Neural progenitor cell (in vitro differentiated cells): ENCODE data around the gene LRR1. TPM values are rescaled to one million over a fixed set of nuclear protein-coding genes. Genes with fewer than 3 reads are reported as not detected.
"Not testable (repeated sequence)": the region's sequence is repeated elsewhere in the genome, so short reads cannot be mapped to it uniquely, and the experiment has no call there.

Experiments
- DNase-seq: peaks from one replicate; pipeline ENCODE4 v3.0.0-alpha.2; 2016; ENCODE audit warnings: low spot score
- H2AFZ ChIP-seq: fragments of 200-600 bp; sonication (generic); replicated peaks from 2 replicates; pipeline ENCODE4 v1.6.1; 2016; ENCODE audit warnings: antibody characterized with exemption
- H3F3A ChIP-seq: fragments of 200-600 bp; sonication (generic); 2 replicates; pipeline ENCODE4 v1.6.1; 2016; ENCODE audit warnings: antibody characterized with exemption, low read depth
- H3K27ac ChIP-seq: fragments of 200-600 bp; sonication (generic); 2 replicates; pipeline ENCODE4 v1.5.1; 2016; ENCODE audit warnings: mild to moderate bottlenecking
- H3K27me3 ChIP-seq: fragments of 200-600 bp; sonication (generic); 2 replicates; pipeline ENCODE4 v1.6.1; 2016; ENCODE audit warnings: mild to moderate bottlenecking, moderate library complexity
- H3K36me3 ChIP-seq: fragments of 200-600 bp; sonication (generic); 2 replicates; pipeline ENCODE4 v1.5.1; 2016
- H3K4me1 ChIP-seq: fragments of 200-600 bp; sonication (generic); 2 replicates; pipeline ENCODE4 v1.6.1; 2016; ENCODE audit warnings: mixed run types
- H3K4me2 ChIP-seq: fragments of 200-600 bp; sonication (generic); 2 replicates; pipeline ENCODE4 v1.6.1; 2016
- H3K4me3 ChIP-seq: fragments of 200-600 bp; sonication (generic); 2 replicates; pipeline ENCODE4 v1.5.1; 2016
- H3K79me2 ChIP-seq: fragments of 200-600 bp; sonication (generic); 2 replicates; pipeline ENCODE4 v1.6.1; 2016; ENCODE audit warnings: low read depth
- H3K9ac ChIP-seq: fragments of 200-600 bp; sonication (generic); 2 replicates; pipeline ENCODE4 v1.6.1; 2016
- H3K9me3 ChIP-seq: fragments of 200-600 bp; sonication (generic); 2 replicates; pipeline ENCODE4 v1.5.1; 2016; ENCODE audit warnings: low read depth
- H4K20me1 ChIP-seq: fragments of 200-600 bp; sonication (generic); 2 replicates; pipeline ENCODE4 v1.6.1; 2016; ENCODE audit warnings: low read depth
- H3K27ac Mint-ChIP-seq: 3 replicates; pipeline ENCODE4 v1.8.0; 2021; ENCODE audit warnings: mixed read lengths
- H3K27me3 Mint-ChIP-seq: 2 replicates; pipeline ENCODE4 v1.8.0; 2022; ENCODE audit warnings: low read depth, mild to moderate bottlenecking, inconsistent platforms, moderate library complexity, mixed read lengths; ENCODE audit not compliant: insufficient read depth
- H3K36me3 Mint-ChIP-seq: 3 replicates; pipeline ENCODE4 v1.8.0; 2021; ENCODE audit warnings: mixed read lengths
- H3K4me1 Mint-ChIP-seq: 3 replicates; pipeline ENCODE4 v1.8.0; 2021; ENCODE audit warnings: mixed read lengths
- H3K4me3 Mint-ChIP-seq: 3 replicates; pipeline ENCODE4 v1.8.0; 2021; ENCODE audit warnings: mild to moderate bottlenecking, moderate library complexity, mixed read lengths
- H3K9me3 Mint-ChIP-seq: 3 replicates; pipeline ENCODE4 v1.8.0; 2020; ENCODE audit warnings: mixed read lengths
- EZH2 ChIP-seq: fragments of 200-600 bp; sonication (generic); IDR thresholded peaks from 2 replicates; pipeline ENCODE4 v1.6.1; 2017; ENCODE audit warnings: antibody characterized with exemption, mild to moderate bottlenecking, moderate library complexity
- EZH2phosphoT487 ChIP-seq: fragments of 200-600 bp; sonication (generic); IDR thresholded peaks from 2 replicates; pipeline ENCODE4 v1.6.1; 2017; ENCODE audit warnings: antibody characterized with exemption
- total RNA-seq: library from RNA; depleted of rRNA; stranded (reverse); fragments of >200 nt; gene quantifications from 2 replicates; pipeline ENCODE4 v1.2.3, GENCODE V29; 2015; ENCODE audit warnings: low replicate concordance
- TF ChIP-seq, protein P1 (sequence below): fragments of 200-600 bp; sonication (generic); IDR thresholded peaks from 2 replicates; pipeline ENCODE4 v1.5.1; 2017; ENCODE audit warnings: antibody characterized with exemption, mild to moderate bottlenecking

Gene LRR1
- total RNA-seq, 1 donor from 2014 or later = 35.2 TPM

DNA sequence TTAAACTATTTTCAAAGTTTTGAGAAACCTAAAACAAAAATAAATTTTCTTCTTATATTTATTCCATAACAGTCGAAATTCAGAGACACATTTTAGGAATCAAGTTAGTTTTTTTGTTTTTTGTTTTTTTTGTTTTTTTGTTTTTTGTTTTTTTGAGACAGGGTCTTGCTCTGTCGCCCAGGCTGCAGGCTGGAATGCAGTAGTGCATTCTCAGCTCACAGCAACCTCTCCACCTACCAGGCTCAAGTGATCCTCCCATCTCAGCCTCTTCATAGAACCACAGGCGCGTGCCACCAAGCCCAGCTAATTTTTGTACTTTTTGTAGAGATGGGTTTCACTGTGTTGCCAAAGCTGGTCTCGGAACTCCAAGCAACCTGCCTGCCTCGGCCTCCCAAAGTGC lies 54.8 kb downstream of the LRR1 start:
- peaks cover 10% of the 10 kb centered on the region for H3K36me3 Mint-ChIP-seq
- H3K27me3 ChIP-seq = no peaks in the 10 kb centered on the region
- no peaks in the 10 kb centered on the region for H3F3A ChIP-seq
- no peaks in the 10 kb centered on the region for H3K4me1 Mint-ChIP-seq
- H3K9me3 ChIP-seq = no peaks in the 10 kb centered on the region
- DNase-seq = no peak
- no peak overlapping the region for H3K27ac ChIP-seq
- no peak overlapping the region for H3K9ac ChIP-seq
- H3K36me3 ChIP-seq = no peaks in the 10 kb centered on the region
- H3K4me3 ChIP-seq = no peak overlapping the region
- no peak for TF ChIP-seq EZH2phosphoT487
- TF ChIP-seq, protein P1, sequence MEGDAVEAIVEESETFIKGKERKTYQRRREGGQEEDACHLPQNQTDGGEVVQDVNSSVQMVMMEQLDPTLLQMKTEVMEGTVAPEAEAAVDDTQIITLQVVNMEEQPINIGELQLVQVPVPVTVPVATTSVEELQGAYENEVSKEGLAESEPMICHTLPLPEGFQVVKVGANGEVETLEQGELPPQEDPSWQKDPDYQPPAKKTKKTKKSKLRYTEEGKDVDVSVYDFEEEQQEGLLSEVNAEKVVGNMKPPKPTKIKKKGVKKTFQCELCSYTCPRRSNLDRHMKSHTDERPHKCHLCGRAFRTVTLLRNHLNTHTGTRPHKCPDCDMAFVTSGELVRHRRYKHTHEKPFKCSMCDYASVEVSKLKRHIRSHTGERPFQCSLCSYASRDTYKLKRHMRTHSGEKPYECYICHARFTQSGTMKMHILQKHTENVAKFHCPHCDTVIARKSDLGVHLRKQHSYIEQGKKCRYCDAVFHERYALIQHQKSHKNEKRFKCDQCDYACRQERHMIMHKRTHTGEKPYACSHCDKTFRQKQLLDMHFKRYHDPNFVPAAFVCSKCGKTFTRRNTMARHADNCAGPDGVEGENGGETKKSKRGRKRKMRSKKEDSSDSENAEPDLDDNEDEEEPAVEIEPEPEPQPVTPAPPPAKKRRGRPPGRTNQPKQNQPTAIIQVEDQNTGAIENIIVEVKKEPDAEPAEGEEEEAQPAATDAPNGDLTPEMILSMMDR = no peak
- no peak for TF ChIP-seq EZH2
- H4K20me1 ChIP-seq = no peaks in the 10 kb centered on the region
- H3K27ac Mint-ChIP-seq = no peak overlapping the region
- no peak overlapping the region for H3K4me2 ChIP-seq
- no peaks in the 10 kb centered on the region for H3K4me1 ChIP-seq
- H2AFZ ChIP-seq = no peak overlapping the region
- no peaks in the 10 kb centered on the region for H3K9me3 Mint-ChIP-seq
- peaks cover 3% of the 10 kb centered on the region for H3K27me3 Mint-ChIP-seq
- H3K79me2 ChIP-seq = no peaks in the 10 kb centered on the region
- H3K4me3 Mint-ChIP-seq = no peak overlapping the region

DNA sequence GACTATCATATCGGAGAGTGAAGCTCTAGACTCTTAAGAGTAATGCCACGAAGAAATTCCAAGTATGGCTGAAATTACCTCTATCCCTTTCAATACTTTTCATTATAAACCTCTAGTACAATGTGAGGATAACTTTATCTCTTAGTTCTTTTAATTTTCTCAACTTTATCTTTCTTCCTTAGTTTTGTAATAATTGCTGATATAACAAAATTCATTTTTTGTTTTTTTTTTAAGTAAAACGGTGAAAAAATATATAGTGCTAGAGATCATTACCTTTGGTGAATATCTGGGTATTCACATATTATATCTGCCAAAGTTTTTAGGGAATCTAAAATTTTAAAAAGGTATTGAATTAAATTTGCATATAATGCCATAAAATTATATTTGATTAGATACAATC lies 55.8 kb downstream of the LRR1 start:
- H3K27ac ChIP-seq = no peak overlapping the region
- H3K9me3 ChIP-seq = no peaks in the 10 kb centered on the region
- H3K4me2 ChIP-seq = no peak overlapping the region
- TF ChIP-seq, protein P1 = no peak
- no peak for TF ChIP-seq EZH2
- TF ChIP-seq EZH2phosphoT487 = no peak
- H3K9ac ChIP-seq = no peak overlapping the region
- no peak overlapping the region for H3K4me3 Mint-ChIP-seq
- no peak overlapping the region for H3K27ac Mint-ChIP-seq
- no peaks in the 10 kb centered on the region for H3K36me3 ChIP-seq
- no peaks in the 10 kb centered on the region for H3K4me1 ChIP-seq
- H3K36me3 Mint-ChIP-seq = peaks cover 8% of the 10 kb centered on the region
- H3K27me3 Mint-ChIP-seq = peaks cover 3% of the 10 kb centered on the region
- no peaks in the 10 kb centered on the region for H4K20me1 ChIP-seq
- H3K4me1 Mint-ChIP-seq = no peaks in the 10 kb centered on the region
- no peaks in the 10 kb centered on the region for H3K27me3 ChIP-seq
- no peaks in the 10 kb centered on the region for H3K9me3 Mint-ChIP-seq
- H3F3A ChIP-seq = no peaks in the 10 kb centered on the region
- H3K79me2 ChIP-seq = no peaks in the 10 kb centered on the region
- H3K4me3 ChIP-seq = no peak overlapping the region
- no peak for DNase-seq
- no peak overlapping the region for H2AFZ ChIP-seq

DNA sequence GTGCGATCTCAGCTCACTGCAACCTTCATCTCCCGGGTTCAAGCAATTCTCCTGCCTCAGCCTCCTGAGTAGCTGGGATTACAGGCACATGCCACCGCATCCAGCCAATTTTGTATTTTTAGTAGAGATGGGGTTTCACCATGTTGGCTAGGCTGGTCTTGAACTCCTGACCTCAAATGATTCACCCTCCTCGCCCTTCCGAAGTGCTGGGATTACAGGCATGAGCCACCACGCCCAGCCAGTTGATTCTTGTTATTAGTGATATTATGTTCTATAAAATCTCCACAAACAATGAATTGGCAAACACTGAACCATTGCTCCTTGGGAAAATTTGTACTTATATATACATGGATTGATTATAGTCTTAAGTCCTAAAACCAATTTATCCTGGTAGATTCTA lies 58.8 kb downstream of the LRR1 start:
- not testable (repeated sequence) for H3K36me3 Mint-ChIP-seq, H3K9ac ChIP-seq, H3K9me3 Mint-ChIP-seq, H3F3A ChIP-seq, H3K27me3 ChIP-seq, DNase-seq, H4K20me1 ChIP-seq, H3K36me3 ChIP-seq, H3K4me1 Mint-ChIP-seq, H3K4me3 ChIP-seq, H3K4me1 ChIP-seq, H3K4me3 Mint-ChIP-seq, H3K9me3 ChIP-seq, H3K27ac ChIP-seq, H3K27me3 Mint-ChIP-seq, H3K79me2 ChIP-seq, H3K4me2 ChIP-seq, H2AFZ ChIP-seq, H3K27ac Mint-ChIP-seq

DNA sequence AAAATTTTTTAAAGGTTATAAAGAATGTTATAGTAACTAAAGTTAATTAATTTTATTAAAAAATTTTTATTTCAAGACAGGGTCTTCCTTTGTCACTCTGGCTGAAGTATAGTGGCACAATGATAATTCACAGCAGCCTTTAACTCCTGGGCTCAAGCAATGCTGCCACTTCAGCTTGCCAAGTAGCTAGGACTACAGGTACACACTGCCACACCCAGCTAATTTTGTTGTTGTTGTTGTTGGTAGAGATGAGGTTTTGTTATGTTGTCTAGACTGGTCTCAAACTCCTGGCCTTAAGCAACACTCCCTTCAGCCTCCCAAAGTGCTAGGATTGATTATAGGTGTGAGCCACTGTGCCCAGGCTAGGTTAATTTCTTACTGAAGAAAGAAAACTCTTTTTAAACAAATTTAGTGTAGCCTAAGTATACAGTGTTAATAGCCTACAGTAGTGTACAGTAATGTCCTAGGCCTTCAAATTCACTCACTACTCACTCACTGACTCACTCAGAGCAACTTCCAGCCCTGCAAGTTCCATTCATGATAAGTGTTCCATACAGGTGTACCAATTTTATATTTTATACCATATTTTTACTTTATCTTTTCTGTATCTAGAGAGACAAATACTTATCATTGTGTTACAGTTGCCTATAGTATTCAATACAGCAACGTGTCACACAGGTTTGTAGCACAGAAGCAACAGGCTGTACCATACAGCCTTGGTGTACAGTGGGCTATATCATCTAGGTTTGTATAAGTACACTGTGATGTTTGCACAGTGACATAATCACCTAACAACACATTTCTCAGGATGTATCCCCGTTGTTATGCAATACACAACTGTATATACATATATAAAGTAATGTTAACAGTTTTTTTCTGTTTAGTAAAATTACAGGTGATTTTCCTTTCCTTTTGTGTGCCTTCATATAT lies 61.1 kb downstream of the LRR1 start:
- Histone ChIP-seq H3K36me3 (peaks cover 5% of the 10 kb centered on the region), H3K27me3 (no peaks in the 10 kb centered on the region), H2AFZ (no peak overlapping the region), H3F3A (no peaks in the 10 kb centered on the region), H3K4me3 (no peak overlapping the region), H3K4me2 (no peak overlapping the region), H4K20me1 (no peaks in the 10 kb centered on the region), H3K79me2 (no peaks in the 10 kb centered on the region), H3K4me1 (no peaks in the 10 kb centered on the region), H3K9ac (no peak overlapping the region), H3K27ac (no peak overlapping the region), H3K9me3 (no peaks in the 10 kb centered on the region)
- no peaks in the 10 kb centered on the region for H3K4me1 Mint-ChIP-seq
- no peak for TF ChIP-seq EZH2
- TF ChIP-seq, protein P1 = no peak
- TF ChIP-seq EZH2phosphoT487 = no peak
- H3K27me3 Mint-ChIP-seq = no peaks in the 10 kb centered on the region
- peaks cover 2% of the 10 kb centered on the region for H3K36me3 Mint-ChIP-seq
- no peak overlapping the region for H3K27ac Mint-ChIP-seq
- no peaks in the 10 kb centered on the region for H3K9me3 Mint-ChIP-seq
- H3K4me3 Mint-ChIP-seq = no peak overlapping the region
- no peak for DNase-seq
